ENCODE results near the gene SFTPB.
"Not testable (repeated sequence)": the region's sequence is repeated elsewhere in the genome, so short reads cannot be mapped to it uniquely, and the experiment has no call there.

SFTPB gene

GRCh38 chr2:85651097-85651496 lies 16.9 kb downstream of the SFTPB start:
- DNase-seq: no peak

GRCh38 chr2:85650456-85650855 lies 17.5 kb downstream of the SFTPB start:
- DNase-seq: no peak

- DNase-seq: no peak
These were observed 18.5 kb downstream of the SFTPB start for GRCh38 chr2:85649201-85650190.

- no peak for DNase-seq
These were observed 19.4 kb downstream of the SFTPB start for GRCh38 chr2:85648619-85649018.

- no peak for DNase-seq
These were observed 20.0 kb downstream of the SFTPB start for GRCh38 chr2:85647823-85648526.

GRCh38 chr2:85646166-85646565 lies 21.8 kb downstream of the SFTPB start:
- no peak for DNase-seq

GRCh38 chr2:85644909-85645308 lies 23.1 kb downstream of the SFTPB start:
- DNase-seq: no peak

GRCh38 chr2:85642725-85643124 lies 25.3 kb downstream of the SFTPB start:
- DNase-seq: no peak

- DNase-seq: no peak
These were observed 32.4 kb downstream of the SFTPB start for GRCh38 chr2:85635636-85636035.

GRCh38 chr2:85635011-85635410 lies 33.0 kb downstream of the SFTPB start:
- no peak for DNase-seq

- no peak for DNase-seq
These were observed 36.7 kb downstream of the SFTPB start for GRCh38 chr2:85631316-85631715.

GRCh38 chr2:85628658-85629057 lies 39.3 kb downstream of the SFTPB start:
- DNase-seq: no peak

- no peak for DNase-seq
These were observed 44.0 kb downstream of the SFTPB start for GRCh38 chr2:85623991-85624390.

- no peak for DNase-seq
These were observed 46.7 kb downstream of the SFTPB start for GRCh38 chr2:85621338-85621737.

- no peak for DNase-seq
These were observed 48.4 kb downstream of the SFTPB start for GRCh38 chr2:85619617-85620016.

- DNase-seq: not testable (repeated sequence)
These were observed 50.3 kb downstream of the SFTPB start for GRCh38 chr2:85617723-85618122.

- no peak for DNase-seq
These were observed 52.6 kb downstream of the SFTPB start for GRCh38 chr2:85615413-85615728.

GRCh38 chr2:85614757-85615156 lies 53.2 kb downstream of the SFTPB start:
- DNase-seq: not testable (repeated sequence)

- no peak for DNase-seq
These were observed 54.1 kb downstream of the SFTPB start for GRCh38 chr2:85613717-85614515.

- DNase-seq: peak; percentile 65 to 85
These were observed 56.1 kb downstream of the SFTPB start, which contains the start of gene C2orf68 for GRCh38 chr2:85611705-85612587. C2orf68 (minus strand) TSS chr2:85612066; CDS start chr2:85611984, 82 bp downstream.

- no peak for DNase-seq
These were observed 56.7 kb downstream of the SFTPB start for GRCh38 chr2:85611217-85611704.

All from NCI-H446 (cell line).